ENCODE results near the gene CD160. TPM values are rescaled to one million over a fixed set of nuclear protein-coding genes. Genes with fewer than 3 reads are reported as not detected.

The CD160 gene
- total and polyA plus RNA-seq, 2 donors (not counting 1 experiment from before 2014, with no cell fraction given), result 0.10 TPM; not detected in 1

GRCh38 chr1:145689922-145690321, 29.4 kb upstream of the CD160 start:
- Histone ChIP-seq H3K36me3 (replicated peaks in 1 of 2; ENCODE audit: control extremely low read depth in 1 of 2, control insufficient read depth in 1 of 2, extremely low read depth in 1 of 2, insufficient read depth in 2 of 2, low read length in 1 of 2) (no peaks in the 10 kb centered on the region), H3K4me3 (ENCODE audit: control extremely low read depth in 1 of 5, extremely low read depth in 1 of 5, insufficient read depth in 1 of 5, low read depth in 2 of 5, low read length in 4 of 5) (no peak overlapping the region), H3K4me1 (ENCODE audit: control insufficient read depth in 2 of 2, insufficient read depth in 2 of 2, low read length in 2 of 2) (peaks cover 7 to 13% of the 10 kb centered on the region in 2 donors), H4K20me1 (ENCODE audit: control insufficient read depth, insufficient read depth, low read length, poor library complexity, severe bottlenecking) (no peaks in the 10 kb centered on the region), H3K4me2 (replicated peaks; ENCODE audit: low read depth, low read length, poor library complexity, severe bottlenecking) (no peak overlapping the region), H3K9ac (ENCODE audit: low read length) (no peak overlapping the region), H3K27me3 (replicated peaks in 1 of 4; ENCODE audit: control extremely low read depth in 1 of 4, control insufficient read depth in 3 of 4, insufficient read depth in 4 of 4, low read length in 3 of 4) (no peaks in the 10 kb centered on the region), H3K27ac (ENCODE audit: low read length in 2 of 2) (no peak overlapping the region), H3K79me2 (ENCODE audit: control insufficient read depth, insufficient read depth, low read length) (no peaks in the 10 kb centered on the region), H3K9me3 (ENCODE audit: control extremely low read depth in 1 of 3, control insufficient read depth in 2 of 3, insufficient read depth in 1 of 3, low read length in 2 of 3) (no peaks in the 10 kb centered on the region), H2AFZ (ENCODE audit: insufficient read depth, low read depth, low read length, poor library complexity, severe bottlenecking) (no peak overlapping the region)
- 99% methylated on average over 6 of the region's 6 CpGs for WGBS (ENCODE audit: insufficient coverage)
- intact Hi-C loops (cut with micrococcal nuclease), result no loop called here
- peaks cover 11% of the 10 kb centered on the region for H3K4me1 Mint-ChIP-seq
- ATAC-seq (ENCODE audit: low read depth) (no peak), DNase-seq (no peak)
- TF ChIP-seq CTCF (IDR thresholded peaks at IDR 0.05) (no peak), EZH2 (IDR thresholded peaks at IDR 0.05; ENCODE audit: borderline replicate concordance, insufficient read depth, low read depth, low read length, poor library complexity, severe bottlenecking) (no peak)
- POLR2A ChIA-PET, result no interaction called here
- no peak overlapping the region for H3K27ac Mint-ChIP-seq
- no peaks in the 10 kb centered on the region for H3K9me3 Mint-ChIP-seq (ENCODE audit: insufficient read depth)
- no peak overlapping the region for H3K4me3 Mint-ChIP-seq
- peaks cover 3% of the 10 kb centered on the region for H3K27me3 Mint-ChIP-seq
- CTCF ChIA-PET, result no interaction called here

- Histone ChIP-seq H4K20me1 (ENCODE audit: control insufficient read depth, insufficient read depth, low read length, poor library complexity, severe bottlenecking) (no peaks in the 10 kb centered on the region), H3K79me2 (ENCODE audit: control insufficient read depth, insufficient read depth, low read length) (no peaks in the 10 kb centered on the region), H3K36me3 (replicated peaks in 1 of 2; ENCODE audit: control extremely low read depth in 1 of 2, control insufficient read depth in 1 of 2, extremely low read depth in 1 of 2, insufficient read depth in 2 of 2, low read length in 1 of 2) (no peaks in the 10 kb centered on the region), H3K9me3 (ENCODE audit: control extremely low read depth in 1 of 3, control insufficient read depth in 2 of 3, insufficient read depth in 1 of 3, low read length in 2 of 3) (no peaks in the 10 kb centered on the region), H3K27me3 (replicated peaks in 1 of 4; ENCODE audit: control extremely low read depth in 1 of 4, control insufficient read depth in 3 of 4, insufficient read depth in 4 of 4, low read length in 3 of 4) (no peaks in the 10 kb centered on the region), H3K9ac (ENCODE audit: low read length) (no peak overlapping the region), H3K27ac (ENCODE audit: low read length in 2 of 2) (no peak overlapping the region), H3K4me3 (ENCODE audit: control extremely low read depth in 1 of 5, extremely low read depth in 1 of 5, insufficient read depth in 1 of 5, low read depth in 2 of 5, low read length in 4 of 5) (no peak overlapping the region), H3K4me1 (ENCODE audit: control insufficient read depth in 2 of 2, insufficient read depth in 2 of 2, low read length in 2 of 2) (peaks cover 7 to 13% of the 10 kb centered on the region in 2 donors), H2AFZ (ENCODE audit: insufficient read depth, low read depth, low read length, poor library complexity, severe bottlenecking) (no peak overlapping the region), H3K4me2 (replicated peaks; ENCODE audit: low read depth, low read length, poor library complexity, severe bottlenecking) (peak overlapping the region; percentile 18)
- Mint-ChIP-seq H3K9me3 (ENCODE audit: insufficient read depth) (no peaks in the 10 kb centered on the region), H3K4me3 (no peak overlapping the region), H3K27me3 (peaks cover 3% of the 10 kb centered on the region), H3K4me1 (peaks cover 11% of the 10 kb centered on the region), H3K27ac (no peak overlapping the region)
- no peak for TF ChIP-seq CTCF (IDR thresholded peaks at IDR 0.05)
- no peak for TF ChIP-seq EZH2 (IDR thresholded peaks at IDR 0.05; ENCODE audit: borderline replicate concordance, insufficient read depth, low read depth, low read length, poor library complexity, severe bottlenecking)
- ChIA-PET CTCF (no interaction called here), POLR2A (no interaction called here)
- no peak for ATAC-seq (ENCODE audit: low read depth)
- DNase-seq, result no peak
- WGBS (ENCODE audit: insufficient coverage), result 71% methylated on average over 3 of the region's 5 CpGs
- intact Hi-C loops (cut with micrococcal nuclease), result no loop called here
These were observed 28.4 kb upstream of the CD160 start for GRCh38 chr1:145690587-145691558.

Measured in B cell (primary cell).